Measurements from ENCODE around the gene RAVER2. TPM values are rescaled to one million over a fixed set of nuclear protein-coding genes. Genes with fewer than 3 reads are reported as not detected.
A peak's percentile ranks its signal among the peaks of the same experiment; 100 is the strongest.

RAVER2 gene
- total RNA-seq, 5 donors from 2014 or later (not counting 1 experiment from before 2014, with no cell fraction given): 0.76 to 2.2 (median 1.4) TPM

DNA sequence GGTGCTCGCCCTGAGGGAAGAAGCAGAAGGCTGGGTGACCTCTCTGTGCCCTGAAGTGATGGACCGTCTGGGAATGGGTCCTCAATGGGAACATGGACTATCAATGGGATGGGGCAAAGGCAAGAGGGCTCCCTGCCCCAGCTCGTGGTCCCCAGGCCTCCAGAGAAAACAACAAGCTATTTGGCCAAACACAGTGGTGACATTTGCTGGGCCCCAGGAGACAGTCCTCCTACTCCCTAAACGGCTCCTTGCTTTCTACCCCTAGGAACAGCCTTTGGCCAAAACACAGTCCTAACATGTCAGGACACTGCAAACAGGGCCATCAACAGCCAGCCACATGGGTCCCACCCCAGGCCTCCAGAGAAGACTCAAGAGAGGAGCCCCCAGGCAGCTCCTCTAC, 102.8 kb downstream of the RAVER2 start:
- no peak for DNase-seq
- ATAC-seq (replicated peaks in 1 of 4): no peak
- Histone ChIP-seq H3K4me3 (ENCODE audit: control insufficient read depth in 1 of 2, extremely low read depth in 1 of 2, low read length in 1 of 2) (no peak overlapping the region), H3K9me3 (no peaks in the 10 kb centered on the region), H3K4me1 (ENCODE audit: control insufficient read depth in 1 of 2, extremely low read depth in 1 of 2, insufficient read depth in 2 of 2, low read length in 2 of 2) (no peaks in the 10 kb centered on the region), H3K27ac (ENCODE audit: low read length) (no peak overlapping the region), H3K27me3 (replicated peaks in 1 of 2; ENCODE audit: control insufficient read depth in 2 of 2, extremely low read depth in 1 of 2, insufficient read depth in 2 of 2, low read length in 1 of 2) (no peaks in the 10 kb centered on the region), H3K36me3 (ENCODE audit: control insufficient read depth in 2 of 2, extremely low read depth in 1 of 2, insufficient read depth in 1 of 2, low read length in 1 of 2) (peaks cover 40 to 100% of the 10 kb centered on the region in 2 donors)
- WGBS (ENCODE audit: insufficient coverage): 88% methylated on average over 2 of the region's 4 CpGs
- Mint-ChIP-seq H3K27ac (peak overlapping the region in 1 of 2 donors; percentile 34), H3K4me1 (peaks cover 2 to 5% (median 4%) of the 10 kb centered on the region in 3 donors), H3K36me3 (peaks cover 49% of the 10 kb centered on the region), H3K27me3 (no peaks in the 10 kb centered on the region), H3K9me3 (no peaks in the 10 kb centered on the region), H3K4me3 (no peak overlapping the region)
- ChIA-PET CTCF (no interaction called here), POLR2A (no interaction called here)

DNA sequence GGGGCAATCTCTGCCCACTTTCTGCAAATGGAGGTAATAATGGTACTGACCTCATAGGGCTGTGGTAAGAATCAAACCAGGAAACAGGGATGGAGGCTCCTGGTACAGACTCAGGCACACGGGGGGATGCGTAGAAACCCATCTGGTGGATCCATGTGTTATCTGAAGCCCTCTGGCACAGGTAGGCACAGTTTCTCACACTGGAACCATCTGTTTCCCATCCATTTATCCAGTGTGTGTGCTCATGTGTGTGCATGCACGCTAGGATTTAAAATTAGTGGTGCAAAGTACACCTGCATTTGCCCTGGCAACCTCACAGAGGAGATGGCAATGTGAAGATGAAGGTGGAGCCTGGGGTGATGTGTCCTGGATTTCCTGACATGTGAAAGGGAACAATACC, 103.3 kb downstream of the RAVER2 start:
- no peaks in the 10 kb centered on the region for H3K4me1 ChIP-seq (ENCODE audit: control insufficient read depth in 1 of 2, extremely low read depth in 1 of 2, insufficient read depth in 2 of 2, low read length in 2 of 2)
- H3K27ac ChIP-seq (ENCODE audit: low read length): no peak overlapping the region
- Mint-ChIP-seq H3K4me1 (peaks cover 2 to 5% (median 3%) of the 10 kb centered on the region in 3 donors), H3K36me3 (peaks cover 49% of the 10 kb centered on the region), H3K9me3 (no peaks in the 10 kb centered on the region), H3K27me3 (no peaks in the 10 kb centered on the region), H3K27ac (peak overlapping the region in 1 of 2 donors; percentile 23), H3K4me3 (no peak overlapping the region)
- H3K9me3 ChIP-seq: no peaks in the 10 kb centered on the region
- WGBS (ENCODE audit: insufficient coverage): no CpG with 5 or more reads among the region's 3 CpGs
- DNase-seq (no peak), ATAC-seq (replicated peaks in 1 of 4) (no peak)
- no peak overlapping the region for H3K4me3 ChIP-seq (ENCODE audit: control insufficient read depth in 1 of 2, extremely low read depth in 1 of 2, low read length in 1 of 2)
- POLR2A ChIA-PET: no interaction called here
- H3K27me3 ChIP-seq (replicated peaks in 1 of 2; ENCODE audit: control insufficient read depth in 2 of 2, extremely low read depth in 1 of 2, insufficient read depth in 2 of 2, low read length in 1 of 2): no peaks in the 10 kb centered on the region
- CTCF ChIA-PET: no interaction called here
- H3K36me3 ChIP-seq (ENCODE audit: control insufficient read depth in 2 of 2, extremely low read depth in 1 of 2, insufficient read depth in 1 of 2, low read length in 1 of 2): peaks cover 42 to 99% of the 10 kb centered on the region in 2 donors

DNA sequence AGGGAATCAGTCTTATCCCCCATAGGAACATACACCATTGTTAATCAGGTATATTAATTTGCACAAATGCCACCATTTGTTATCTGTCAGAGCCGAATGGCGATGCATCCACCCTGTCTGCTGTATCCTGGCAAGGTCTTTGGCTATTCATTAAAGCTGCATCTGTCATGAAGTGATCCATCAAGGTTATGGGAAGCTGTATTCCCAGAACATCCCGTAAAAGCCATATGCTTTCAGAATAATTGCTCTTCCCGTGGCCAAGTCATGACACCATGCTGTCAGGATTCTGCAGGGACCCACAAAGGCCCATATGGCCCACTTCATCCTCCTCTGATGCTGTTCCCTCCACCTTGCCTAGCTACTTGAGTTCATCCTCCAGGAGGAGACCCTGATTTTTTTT, 103.9 kb downstream of the RAVER2 start:
- no peak for DNase-seq
- ChIA-PET POLR2A (no interaction called here), CTCF (no interaction called here)
- Histone ChIP-seq H3K36me3 (ENCODE audit: control insufficient read depth in 2 of 2, extremely low read depth in 1 of 2, insufficient read depth in 1 of 2, low read length in 1 of 2) (peaks cover 37 to 99% of the 10 kb centered on the region in 2 donors), H3K9me3 (no peaks in the 10 kb centered on the region), H3K27ac (ENCODE audit: low read length) (no peak overlapping the region), H3K27me3 (replicated peaks in 1 of 2; ENCODE audit: control insufficient read depth in 2 of 2, extremely low read depth in 1 of 2, insufficient read depth in 2 of 2, low read length in 1 of 2) (no peaks in the 10 kb centered on the region), H3K4me3 (ENCODE audit: control insufficient read depth in 1 of 2, extremely low read depth in 1 of 2, low read length in 1 of 2) (no peak overlapping the region), H3K4me1 (ENCODE audit: control insufficient read depth in 1 of 2, extremely low read depth in 1 of 2, insufficient read depth in 2 of 2, low read length in 2 of 2) (no peaks in the 10 kb centered on the region)
- Mint-ChIP-seq H3K9me3 (no peaks in the 10 kb centered on the region), H3K4me1 (peaks cover 2 to 5% (median 3%) of the 10 kb centered on the region in 3 donors), H3K27ac (peak overlapping the region in 1 of 2 donors; percentile 48), H3K27me3 (no peaks in the 10 kb centered on the region), H3K36me3 (peaks cover 49% of the 10 kb centered on the region), H3K4me3 (no peak overlapping the region)
- 100% methylated on average over 4 of the region's 4 CpGs for WGBS (ENCODE audit: insufficient coverage)
- no peak for ATAC-seq (replicated peaks in 1 of 4)

DNA sequence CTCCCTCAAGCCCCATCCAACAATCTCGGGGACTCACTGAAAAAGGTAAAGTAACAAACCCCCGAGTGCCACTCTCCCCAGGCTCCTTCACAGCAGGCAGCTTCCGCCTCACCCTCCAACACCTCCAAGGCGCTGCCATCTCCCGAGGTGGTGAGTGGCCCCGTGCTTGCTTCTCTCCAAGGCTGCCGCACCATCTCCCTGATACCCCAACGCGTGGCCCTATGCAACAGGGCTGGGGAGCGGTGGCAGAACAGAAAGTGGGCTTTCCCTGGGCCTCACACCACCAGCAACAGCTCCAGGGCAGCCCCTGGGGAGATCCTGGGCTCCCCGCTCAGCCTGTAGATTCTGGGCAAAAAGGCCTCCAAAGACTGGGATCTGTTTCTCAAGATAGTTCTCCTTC, 105.1 kb downstream of the RAVER2 start:
- ATAC-seq (replicated peaks in 1 of 4) (no peak), DNase-seq (no peak)
- Mint-ChIP-seq H3K4me3 (peak overlapping the region in 1 of 3 donors; percentile 21), H3K9me3 (no peaks in the 10 kb centered on the region), H3K4me1 (peaks cover 2 to 5% (median 3%) of the 10 kb centered on the region in 3 donors), H3K27me3 (no peaks in the 10 kb centered on the region), H3K27ac (no peak overlapping the region), H3K36me3 (peaks cover 45% of the 10 kb centered on the region)
- CTCF ChIA-PET: no interaction called here
- POLR2A ChIA-PET: no interaction called here
- H3K27ac ChIP-seq (ENCODE audit: low read length): no peak overlapping the region
- 95% methylated on average over 11 of the region's 11 CpGs for WGBS (ENCODE audit: insufficient coverage)
- H3K9me3 ChIP-seq: no peaks in the 10 kb centered on the region
- peaks cover 29 to 99% of the 10 kb centered on the region in 2 donors for H3K36me3 ChIP-seq (ENCODE audit: control insufficient read depth in 2 of 2, extremely low read depth in 1 of 2, insufficient read depth in 1 of 2, low read length in 1 of 2)
- H3K4me3 ChIP-seq (ENCODE audit: control insufficient read depth in 1 of 2, extremely low read depth in 1 of 2, low read length in 1 of 2): no peak overlapping the region
- no peaks in the 10 kb centered on the region for H3K27me3 ChIP-seq (replicated peaks in 1 of 2; ENCODE audit: control insufficient read depth in 2 of 2, extremely low read depth in 1 of 2, insufficient read depth in 2 of 2, low read length in 1 of 2)
- no peaks in the 10 kb centered on the region for H3K4me1 ChIP-seq (ENCODE audit: control insufficient read depth in 1 of 2, extremely low read depth in 1 of 2, insufficient read depth in 2 of 2, low read length in 2 of 2)

DNA sequence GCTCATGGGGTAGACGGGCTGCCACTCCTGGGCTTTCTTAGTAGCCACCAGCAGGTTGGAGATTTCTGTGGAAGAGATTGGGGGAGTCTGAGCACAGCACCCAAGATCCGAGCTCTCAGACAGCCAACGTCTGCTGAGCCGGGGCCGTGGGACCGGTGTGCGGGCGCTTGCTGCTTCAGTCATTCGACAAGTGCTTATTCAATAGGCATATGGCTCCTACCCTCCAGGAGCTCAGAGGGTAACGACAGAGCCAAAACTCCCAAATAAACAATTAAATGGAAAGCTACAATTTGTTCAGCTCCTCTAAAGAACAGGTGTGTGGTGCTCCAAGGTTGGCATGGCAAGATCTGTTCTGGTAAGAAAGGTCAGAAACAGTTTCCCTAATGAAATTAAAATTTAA, 106.0 kb downstream of the RAVER2 start:
- Histone ChIP-seq H3K4me1 (ENCODE audit: control insufficient read depth in 1 of 2, extremely low read depth in 1 of 2, insufficient read depth in 2 of 2, low read length in 2 of 2) (no peaks in the 10 kb centered on the region), H3K4me3 (ENCODE audit: control insufficient read depth in 1 of 2, extremely low read depth in 1 of 2, low read length in 1 of 2) (no peak overlapping the region), H3K36me3 (ENCODE audit: control insufficient read depth in 2 of 2, extremely low read depth in 1 of 2, insufficient read depth in 1 of 2, low read length in 1 of 2) (peaks cover 24 to 99% of the 10 kb centered on the region in 2 donors), H3K27ac (ENCODE audit: low read length) (no peak overlapping the region), H3K9me3 (no peaks in the 10 kb centered on the region), H3K27me3 (replicated peaks in 1 of 2; ENCODE audit: control insufficient read depth in 2 of 2, extremely low read depth in 1 of 2, insufficient read depth in 2 of 2, low read length in 1 of 2) (no peaks in the 10 kb centered on the region)
- ChIA-PET CTCF (no interaction called here), POLR2A (interaction anchor here in 1 of 2 donors (0.6 kb wide), 1 partner anchor 1329 kb away, joined by 3 read pairs; no protein-coding TSS in a partner anchor)
- H3K27ac Mint-ChIP-seq: peak overlapping the region in 1 of 2 donors; percentile 0
- WGBS (ENCODE audit: insufficient coverage): 97% methylated on average over 6 of the region's 10 CpGs
- DNase-seq (no peak), ATAC-seq (replicated peaks in 1 of 4) (no peak)
- H3K36me3 Mint-ChIP-seq: peaks cover 47% of the 10 kb centered on the region
- peaks cover 2 to 5% (median 3%) of the 10 kb centered on the region in 3 donors for H3K4me1 Mint-ChIP-seq
- no peaks in the 10 kb centered on the region for H3K27me3 Mint-ChIP-seq
- no peak overlapping the region for H3K4me3 Mint-ChIP-seq
- no peaks in the 10 kb centered on the region for H3K9me3 Mint-ChIP-seq

DNA sequence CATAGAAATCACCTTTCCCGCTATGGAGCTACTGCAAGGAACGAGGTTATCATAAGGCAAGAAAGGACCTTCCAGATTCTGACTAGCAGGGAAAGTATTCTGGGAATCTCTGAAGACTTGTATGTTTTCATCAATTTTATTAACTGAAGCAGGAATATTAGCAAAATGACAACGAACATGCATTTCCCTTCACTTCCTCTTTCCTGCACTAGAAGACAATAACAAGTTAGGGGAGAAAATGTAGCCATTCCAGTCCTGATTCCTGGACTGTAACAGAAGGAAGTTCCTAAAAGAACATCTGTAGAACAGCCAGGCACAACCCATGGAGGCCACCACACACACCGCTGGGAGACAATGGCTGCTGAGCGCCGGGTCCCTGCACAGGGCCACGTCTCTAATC, 106.8 kb downstream of the RAVER2 start:
- peaks cover 46% of the 10 kb centered on the region for H3K36me3 Mint-ChIP-seq

DNA sequence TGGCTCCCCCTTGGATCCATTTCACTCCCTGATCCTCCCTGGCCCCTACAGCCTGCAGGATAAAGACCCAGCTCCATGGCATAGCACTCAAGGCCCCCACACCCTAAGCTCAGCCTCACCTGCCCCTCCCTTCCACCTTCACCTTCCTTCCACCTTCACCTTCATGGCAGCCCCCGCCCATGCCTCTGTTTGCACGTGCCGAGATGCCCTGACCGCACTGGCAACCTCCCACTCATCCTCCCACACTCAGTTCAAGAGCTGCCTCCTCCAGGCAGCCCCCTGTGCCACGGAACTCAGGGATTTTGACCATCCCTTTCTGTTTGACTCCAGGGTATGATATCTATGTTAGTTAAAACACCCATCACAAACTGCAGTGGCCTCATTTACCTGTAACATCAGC, 109.8 kb downstream of the RAVER2 start:
- Mint-ChIP-seq H3K4me3 (no peak overlapping the region), H3K9me3 (no peaks in the 10 kb centered on the region), H3K27me3 (no peaks in the 10 kb centered on the region), H3K27ac (peak overlapping the region; percentile 8 to 16), H3K36me3 (peaks cover 65% of the 10 kb centered on the region), H3K4me1 (peaks cover 3 to 14% (median 8%) of the 10 kb centered on the region in 3 donors)
- H3K27ac ChIP-seq (ENCODE audit: low read length): no peak overlapping the region
- no peak for ATAC-seq (replicated peaks in 1 of 4)
- DNase-seq: no peak
- ChIA-PET POLR2A (no interaction called here), CTCF (no interaction called here)
- peaks cover 17 to 99% of the 10 kb centered on the region in 2 donors for H3K36me3 ChIP-seq (ENCODE audit: control insufficient read depth in 2 of 2, extremely low read depth in 1 of 2, insufficient read depth in 1 of 2, low read length in 1 of 2)
- H3K9me3 ChIP-seq: no peaks in the 10 kb centered on the region
- 100% methylated on average over 1 of the region's 5 CpGs for WGBS (ENCODE audit: insufficient coverage)
- no peaks in the 10 kb centered on the region for H3K27me3 ChIP-seq (replicated peaks in 1 of 2; ENCODE audit: control insufficient read depth in 2 of 2, extremely low read depth in 1 of 2, insufficient read depth in 2 of 2, low read length in 1 of 2)
- no peaks in the 10 kb centered on the region for H3K4me1 ChIP-seq (ENCODE audit: control insufficient read depth in 1 of 2, extremely low read depth in 1 of 2, insufficient read depth in 2 of 2, low read length in 2 of 2)
- no peak overlapping the region for H3K4me3 ChIP-seq (ENCODE audit: control insufficient read depth in 1 of 2, extremely low read depth in 1 of 2, low read length in 1 of 2)

More for the DNA sequence above, 106.8 kb downstream of the RAVER2 start:
- CTCF ChIA-PET: no interaction called here
- H3K4me3 Mint-ChIP-seq: no peak overlapping the region
- H3K27ac Mint-ChIP-seq: peak overlapping the region in 1 of 2 donors; percentile 0
- Histone ChIP-seq H3K27ac (ENCODE audit: low read length) (no peak overlapping the region), H3K36me3 (ENCODE audit: control insufficient read depth in 2 of 2, extremely low read depth in 1 of 2, insufficient read depth in 1 of 2, low read length in 1 of 2) (peaks cover 24 to 99% of the 10 kb centered on the region in 2 donors), H3K9me3 (no peaks in the 10 kb centered on the region), H3K27me3 (replicated peaks in 1 of 2; ENCODE audit: control insufficient read depth in 2 of 2, extremely low read depth in 1 of 2, insufficient read depth in 2 of 2, low read length in 1 of 2) (no peaks in the 10 kb centered on the region), H3K4me1 (ENCODE audit: control insufficient read depth in 1 of 2, extremely low read depth in 1 of 2, insufficient read depth in 2 of 2, low read length in 2 of 2) (no peaks in the 10 kb centered on the region), H3K4me3 (ENCODE audit: control insufficient read depth in 1 of 2, extremely low read depth in 1 of 2, low read length in 1 of 2) (no peak overlapping the region)
- WGBS (ENCODE audit: insufficient coverage): 95% methylated on average over 4 of the region's 7 CpGs
- H3K9me3 Mint-ChIP-seq: no peaks in the 10 kb centered on the region
- peaks cover 2 to 5% (median 3%) of the 10 kb centered on the region in 3 donors for H3K4me1 Mint-ChIP-seq
- POLR2A ChIA-PET: interaction anchor here in 1 of 2 donors (0.5 kb wide), 1 partner anchor 180 kb away, joined by 5 read pairs; no protein-coding TSS in a partner anchor
- ATAC-seq (replicated peaks in 1 of 4) (no peak), DNase-seq (no peak)
- H3K27me3 Mint-ChIP-seq: no peaks in the 10 kb centered on the region

Measured in T-cell (primary cell).